ENCODE results near the gene ADAMTSL3.

- TF ChIP-seq ZNF274 (IDR thresholded peaks at IDR 0.05; ENCODE audit: low read depth, low read length) (no peak), SUZ12 (IDR thresholded peaks at IDR 0.05; ENCODE audit: extremely low read depth, insufficient read depth, insufficient read length) (no peak)
Observed at GRCh38 chr15:83956887-83957286, 303.0 kb downstream of the ADAMTSL3 start.
